Measurements from ENCODE around the gene POU2F1. TPM values are rescaled to one million over a fixed set of nuclear protein-coding genes. Genes with fewer than 3 reads are reported as not detected.
A peak's percentile ranks its signal among the peaks of the same experiment; 100 is the strongest.

Gene POU2F1
- total RNA-seq (2022) (11.6 and 16.7 TPM in 2 replicates), Bru-seq, nascent RNA (percentile 78 among the genes with signal in this experiment), BruChase-seq, experiment 1, labeled RNA remaining after a 6-hour chase (percentile 68 among the genes with signal in this experiment), BruChase-seq, experiment 2, labeled RNA remaining after a 2-hour chase (percentile 75 among the genes with signal in this experiment)
- long read RNA-seq, full-length matches to known transcripts: 9 of 19 reads
- long read RNA-seq, partial matches to known transcripts: 8 of 19 reads
- long read RNA-seq, other reads (novel, unspliced or antisense): 2 of 19 reads

- intact Hi-C loops (cut with micrococcal nuclease): loop anchor here (1.0 to 5.0 kb wide), 8 partner anchors 92 to 467 kb away; no protein-coding TSS in a partner anchor
- no peaks in the 10 kb centered on the region for H3K9me3 Mint-ChIP-seq (ENCODE audit: unreplicated experiment)
- no TSS peak for BruUV-seq (replicated peaks)
- peak within 1 kb of the TSS; percentile 100 for H3K27ac Mint-ChIP-seq (ENCODE audit: low read depth, unreplicated experiment)
- ChIA-PET POLR2A (interaction anchor here (0.6 to 5.5 kb wide), 43 partner anchors 10 to 1589 kb away, joined by 3 to 51 read pairs (median 4); partner anchors contain the start of genes CREG1, DCAF6, POGK and TADA1), CTCF (interaction anchor here (0.5 to 8.3 kb wide), 90 partner anchors 10 to 1494 kb away, joined by 3 to 190 read pairs (median 4); partner anchors contain the start of genes ILDR2 and STYXL2)
- H3K4me1 Mint-ChIP-seq (ENCODE audit: insufficient read depth, unreplicated experiment): peaks cover 34% of the 10 kb centered on the region
- TF ChIP-seq, protein P1, sequence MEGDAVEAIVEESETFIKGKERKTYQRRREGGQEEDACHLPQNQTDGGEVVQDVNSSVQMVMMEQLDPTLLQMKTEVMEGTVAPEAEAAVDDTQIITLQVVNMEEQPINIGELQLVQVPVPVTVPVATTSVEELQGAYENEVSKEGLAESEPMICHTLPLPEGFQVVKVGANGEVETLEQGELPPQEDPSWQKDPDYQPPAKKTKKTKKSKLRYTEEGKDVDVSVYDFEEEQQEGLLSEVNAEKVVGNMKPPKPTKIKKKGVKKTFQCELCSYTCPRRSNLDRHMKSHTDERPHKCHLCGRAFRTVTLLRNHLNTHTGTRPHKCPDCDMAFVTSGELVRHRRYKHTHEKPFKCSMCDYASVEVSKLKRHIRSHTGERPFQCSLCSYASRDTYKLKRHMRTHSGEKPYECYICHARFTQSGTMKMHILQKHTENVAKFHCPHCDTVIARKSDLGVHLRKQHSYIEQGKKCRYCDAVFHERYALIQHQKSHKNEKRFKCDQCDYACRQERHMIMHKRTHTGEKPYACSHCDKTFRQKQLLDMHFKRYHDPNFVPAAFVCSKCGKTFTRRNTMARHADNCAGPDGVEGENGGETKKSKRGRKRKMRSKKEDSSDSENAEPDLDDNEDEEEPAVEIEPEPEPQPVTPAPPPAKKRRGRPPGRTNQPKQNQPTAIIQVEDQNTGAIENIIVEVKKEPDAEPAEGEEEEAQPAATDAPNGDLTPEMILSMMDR (IDR thresholded peaks at IDR 0.05; ENCODE audit: unreplicated experiment): peak; percentile 60
- peak within 1 kb of the TSS; percentile 100 for H3K4me3 Mint-ChIP-seq (ENCODE audit: unreplicated experiment)
- H3K36me3 Mint-ChIP-seq (ENCODE audit: insufficient read depth, unreplicated experiment): peaks cover 12% of the 10 kb centered on the region
- no peaks in the 10 kb centered on the region for H3K27me3 Mint-ChIP-seq (ENCODE audit: insufficient read depth, unreplicated experiment)
- DNase-seq (ENCODE audit: unreplicated experiment): peak; percentile 100
Observed at GRCh38 chr1:167220537-167221125, at the start of gene POU2F1. Gene POU2F1, plus strand, starts transcription at chr1:167220886. Its CDS starts 12 bp downstream, at chr1:167220898.

DNA sequence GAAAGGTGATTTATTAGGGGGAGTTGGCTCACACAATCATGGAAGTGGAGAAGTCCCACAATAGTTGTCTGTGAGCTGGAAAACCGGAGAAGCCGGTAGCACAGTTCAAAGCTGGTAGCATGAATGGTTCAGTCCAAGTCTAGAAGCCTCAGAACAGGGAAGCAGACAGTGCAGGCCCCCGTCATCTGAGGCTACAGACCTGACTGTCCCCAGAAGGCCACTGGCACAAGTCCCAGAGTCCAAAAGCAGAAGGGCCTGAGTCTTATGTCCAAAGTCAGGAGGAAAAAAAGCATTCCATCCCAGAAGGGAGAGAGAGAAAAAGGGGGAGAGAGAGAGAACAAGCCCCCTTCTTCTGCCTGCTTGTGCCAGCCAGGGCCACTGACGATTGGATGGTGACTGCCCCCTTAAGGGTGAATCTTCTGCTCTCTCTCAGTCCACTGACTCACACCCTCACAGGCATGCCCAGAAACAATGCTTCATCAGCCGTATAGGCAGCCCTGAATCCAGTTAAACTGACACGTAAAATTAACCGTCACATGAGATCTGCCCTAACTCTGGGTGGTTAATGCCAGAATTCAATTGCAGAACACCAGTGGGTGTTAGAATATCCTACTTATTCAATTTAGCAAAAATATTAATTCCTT is 49.3 kb upstream of the POU2F1 start:
- no TSS peak for BruUV-seq (replicated peaks)
- Mint-ChIP-seq H3K27me3 (ENCODE audit: insufficient read depth, unreplicated experiment) (no peaks in the 10 kb centered on the region), H3K36me3 (ENCODE audit: insufficient read depth, unreplicated experiment) (no peaks in the 10 kb centered on the region), H3K4me1 (ENCODE audit: insufficient read depth, unreplicated experiment) (peaks cover 26% of the 10 kb centered on the region), H3K27ac (ENCODE audit: low read depth, unreplicated experiment) (no peak overlapping the region), H3K4me3 (ENCODE audit: unreplicated experiment) (no peak overlapping the region), H3K9me3 (ENCODE audit: unreplicated experiment) (no peaks in the 10 kb centered on the region)
- peak; percentile 67 for DNase-seq (ENCODE audit: unreplicated experiment)
- TF ChIP-seq, protein P1 (IDR thresholded peaks at IDR 0.05; ENCODE audit: unreplicated experiment): no peak
- ChIA-PET POLR2A (interaction anchor here (0.6 to 1.4 kb wide), 2 partner anchors 19 to 49 kb away, joined by 3 to 4 read pairs; partner anchors contain the start of gene POU2F1), CTCF (interaction anchor here (0.7 kb wide), 1 partner anchor 110 kb away, joined by 3 read pairs; no protein-coding TSS in a partner anchor)
- intact Hi-C loops (cut with micrococcal nuclease): no loop called here

- TF ChIP-seq, protein P1 (IDR thresholded peaks at IDR 0.05; ENCODE audit: unreplicated experiment): no peak
- POLR2A ChIA-PET: interaction anchor here (1.2 kb wide), 1 partner anchor 10 kb away, joined by 4 read pairs; no protein-coding TSS in a partner anchor
- peaks cover 26% of the 10 kb centered on the region for H3K4me1 Mint-ChIP-seq (ENCODE audit: insufficient read depth, unreplicated experiment)
- peak; percentile 54 for DNase-seq (ENCODE audit: unreplicated experiment)
- H3K27me3 Mint-ChIP-seq (ENCODE audit: insufficient read depth, unreplicated experiment): no peaks in the 10 kb centered on the region
- H3K27ac Mint-ChIP-seq (ENCODE audit: low read depth, unreplicated experiment): no peak overlapping the region
- no peak overlapping the region for H3K4me3 Mint-ChIP-seq (ENCODE audit: unreplicated experiment)
- no peaks in the 10 kb centered on the region for H3K9me3 Mint-ChIP-seq (ENCODE audit: unreplicated experiment)
- CTCF ChIA-PET: interaction anchor here (1.0 to 1.3 kb wide), 4 partner anchors 9 to 107 kb away, joined by 3 to 8 read pairs (median 5); no protein-coding TSS in a partner anchor
- BruUV-seq (replicated peaks): no TSS peak
- no peaks in the 10 kb centered on the region for H3K36me3 Mint-ChIP-seq (ENCODE audit: insufficient read depth, unreplicated experiment)
- intact Hi-C loops (cut with micrococcal nuclease): no loop called here
Observed at GRCh38 chr1:167173516-167174184, 47.0 kb upstream of the POU2F1 start.
